Bone marrow (tissue), 2 donors: ENCODE data around the gene ANKRD39.

Experiments used
- DNase-seq, 2 donors: peaks; one replicate each; lab custom pipeline; 2025; lab: John Stamatoyannopoulos, UW

Gene ANKRD39

DNA sequence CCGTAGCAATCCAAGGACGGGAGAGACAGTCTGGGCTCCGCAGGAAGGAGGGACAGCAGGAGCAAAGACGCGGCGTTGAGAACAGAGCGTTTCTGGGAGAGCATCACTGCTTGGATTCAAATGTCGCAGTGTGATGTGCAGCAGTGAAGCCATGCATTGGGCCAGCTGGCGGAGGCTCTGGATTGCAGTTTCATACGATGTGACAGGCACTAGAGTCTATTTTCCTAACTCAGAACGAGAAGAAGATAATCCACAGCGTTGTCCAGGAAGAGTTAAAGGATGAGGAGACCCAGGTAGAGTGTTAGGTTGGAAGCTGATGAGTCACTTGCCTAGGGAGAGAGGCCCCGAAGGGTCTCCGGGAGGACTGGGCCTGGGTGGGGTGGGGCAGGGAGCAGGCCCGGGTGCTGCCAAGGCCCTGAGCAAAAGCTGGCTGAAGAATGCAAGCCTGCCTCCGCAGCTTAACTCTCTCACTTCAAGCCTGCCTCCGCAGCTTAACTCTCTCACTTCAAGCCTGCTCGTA is 29.7 kb upstream of the ANKRD39 start:
- no peak for DNase-seq

GRCh38 chr2:96885432-96886347 is 27.9 kb upstream of the ANKRD39 start:
- DNase-seq = no peak

- no peak for DNase-seq
Observed at GRCh38 chr2:96884299-96885094, 26.7 kb upstream of the ANKRD39 start.

DNA sequence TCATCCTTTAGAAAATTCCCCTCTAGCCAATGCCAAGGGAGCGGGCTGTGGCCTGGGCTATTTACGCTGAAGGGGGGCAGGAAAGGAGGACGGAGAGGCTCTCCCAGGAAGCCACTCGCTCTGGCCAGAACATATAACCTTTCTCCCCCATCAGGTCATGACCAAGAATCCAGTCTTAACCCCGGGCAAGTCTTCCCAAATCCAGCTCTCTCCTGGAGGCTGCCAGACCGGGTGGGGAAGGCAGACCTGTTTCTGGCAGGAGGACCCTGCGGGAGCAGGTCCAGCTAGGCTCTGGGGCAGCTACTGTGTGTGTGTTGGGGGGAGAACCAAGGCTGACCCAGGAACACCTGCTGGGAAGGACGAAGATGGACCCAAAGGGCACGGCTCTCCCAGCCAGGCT is 25.5 kb upstream of the ANKRD39 start:
- DNase-seq = no peak

GRCh38 chr2:96882906-96883305 is 25.1 kb upstream of the ANKRD39 start:
- DNase-seq = no peak

DNA sequence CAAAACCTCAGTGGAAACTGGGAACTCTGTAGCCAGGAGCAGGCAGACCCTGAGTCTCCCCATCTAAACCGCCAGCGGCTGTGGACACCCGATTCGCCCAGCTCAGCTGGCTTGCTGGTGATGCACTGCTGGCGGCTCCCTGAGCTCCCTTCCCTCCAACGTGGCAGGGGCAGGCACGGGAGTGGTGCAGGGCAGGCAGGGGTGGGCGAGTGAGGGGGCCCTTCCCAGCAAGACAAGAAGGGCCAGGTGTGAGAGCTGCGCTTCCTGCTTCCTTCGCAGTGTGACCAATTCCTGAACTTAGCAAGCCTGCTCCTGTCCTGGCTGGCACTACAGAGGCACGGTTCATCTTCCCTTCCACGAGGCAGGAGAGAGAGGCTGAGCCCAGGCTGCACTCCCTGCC is 24.4 kb upstream of the ANKRD39 start:
- DNase-seq = no peak

GRCh38 chr2:96881349-96882195 is 23.8 kb upstream of the ANKRD39 start:
- no peak for DNase-seq

GRCh38 chr2:96880891-96881273 is 23.1 kb upstream of the ANKRD39 start:
- DNase-seq = no peak

- no peak for DNase-seq
Observed at GRCh38 chr2:96879545-96880040, 21.8 kb upstream of the ANKRD39 start.

DNA sequence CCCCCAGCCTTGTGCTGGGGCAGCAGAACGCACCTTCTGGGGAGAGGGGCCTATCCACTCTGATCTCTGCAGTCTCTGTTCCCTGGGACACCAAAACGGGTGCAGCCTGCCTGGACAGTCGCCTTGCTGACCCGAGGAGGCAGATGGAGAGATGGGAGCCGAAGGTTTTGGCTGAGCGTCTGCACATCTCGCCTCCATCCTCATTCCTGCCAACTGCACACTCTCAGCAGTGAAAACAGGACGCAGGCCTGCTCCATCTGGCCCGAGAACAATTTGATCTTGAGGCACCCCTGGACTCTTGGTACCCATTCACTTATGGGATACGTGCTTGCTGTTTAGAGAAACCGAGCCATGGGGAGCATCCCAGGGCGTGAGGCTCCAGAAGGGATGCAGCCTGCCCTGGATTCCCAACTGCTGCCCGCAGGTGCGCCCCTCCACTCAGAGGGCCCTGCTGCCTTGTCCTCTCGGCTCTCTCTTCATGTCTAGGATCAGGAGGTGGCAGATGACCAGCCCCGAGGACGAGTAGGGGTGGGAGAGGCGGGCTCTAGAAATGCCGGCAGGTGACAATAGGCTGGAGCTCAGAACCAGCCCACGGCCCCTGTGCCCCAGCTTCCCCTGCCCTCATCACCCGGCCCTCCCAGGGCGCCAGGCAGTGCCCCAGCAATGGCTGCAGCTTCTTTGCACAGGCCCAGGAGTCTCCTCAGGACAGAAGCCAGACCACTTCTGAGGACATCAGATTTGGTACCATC is 21.2 kb upstream of the ANKRD39 start:
- DNase-seq = no peak

DNA sequence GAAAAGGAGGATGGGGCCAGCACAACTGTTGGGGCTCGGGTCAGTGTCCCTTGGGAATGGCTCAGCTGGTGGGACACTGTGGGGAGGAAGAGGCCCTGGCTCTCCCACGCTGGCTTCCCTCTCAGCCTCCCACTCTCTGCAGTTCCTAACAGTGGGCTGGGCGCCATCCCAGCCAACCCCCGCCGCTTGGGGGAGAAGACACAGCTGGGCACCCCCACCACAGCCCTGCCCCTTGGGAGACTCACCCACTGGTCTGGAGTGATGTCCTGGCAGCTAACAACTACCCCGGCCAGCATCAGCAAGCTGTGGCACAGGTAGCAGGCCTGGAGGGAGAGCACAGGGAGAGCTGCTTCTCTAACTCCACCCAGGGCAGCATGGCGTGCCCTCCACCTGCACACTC is 20.4 kb upstream of the ANKRD39 start:
- no peak for DNase-seq

- DNase-seq = no peak
Observed at GRCh38 chr2:96877631-96878092, 19.8 kb upstream of the ANKRD39 start.

- no peak for DNase-seq
Observed at GRCh38 chr2:96877042-96877451, 19.2 kb upstream of the ANKRD39 start.

DNA sequence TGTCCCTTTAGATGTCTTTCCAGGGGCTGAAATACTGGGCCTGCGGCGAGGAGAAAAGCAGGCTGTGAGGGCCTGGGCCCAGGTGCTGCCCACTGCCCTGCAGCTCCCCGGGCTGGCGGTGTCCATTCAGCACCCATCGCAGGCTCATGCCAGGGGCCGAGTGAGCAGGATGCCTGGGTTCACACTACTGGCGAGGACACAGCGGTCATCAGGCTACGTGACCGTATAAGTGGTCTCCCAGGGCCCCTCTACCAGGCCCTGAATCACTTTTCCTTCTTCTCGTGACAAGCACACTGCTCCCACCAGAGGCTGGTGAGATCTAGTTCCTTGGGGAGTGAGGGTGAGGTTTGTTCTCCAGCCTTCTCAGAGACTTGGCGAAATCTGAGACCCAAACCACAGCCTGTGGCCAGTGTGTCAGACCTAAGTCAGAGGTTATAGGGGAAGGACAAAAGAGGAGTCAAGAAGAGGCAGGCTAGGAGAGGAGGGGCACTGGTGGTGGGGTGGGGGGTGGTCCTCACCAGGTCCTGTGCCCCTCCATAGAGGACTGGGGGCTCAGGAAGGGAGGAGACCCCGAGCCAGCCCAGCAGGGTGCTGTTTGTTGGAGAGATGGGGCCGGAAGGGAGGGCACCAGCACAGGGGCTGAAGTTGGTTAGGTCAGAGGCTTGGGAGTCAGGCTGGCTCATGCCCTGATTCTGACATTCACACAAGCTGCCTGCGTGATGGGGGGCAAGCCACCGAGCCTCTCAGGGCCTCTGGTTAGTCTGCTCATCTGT is 18.6 kb upstream of the ANKRD39 start:
- DNase-seq = no peak

DNA sequence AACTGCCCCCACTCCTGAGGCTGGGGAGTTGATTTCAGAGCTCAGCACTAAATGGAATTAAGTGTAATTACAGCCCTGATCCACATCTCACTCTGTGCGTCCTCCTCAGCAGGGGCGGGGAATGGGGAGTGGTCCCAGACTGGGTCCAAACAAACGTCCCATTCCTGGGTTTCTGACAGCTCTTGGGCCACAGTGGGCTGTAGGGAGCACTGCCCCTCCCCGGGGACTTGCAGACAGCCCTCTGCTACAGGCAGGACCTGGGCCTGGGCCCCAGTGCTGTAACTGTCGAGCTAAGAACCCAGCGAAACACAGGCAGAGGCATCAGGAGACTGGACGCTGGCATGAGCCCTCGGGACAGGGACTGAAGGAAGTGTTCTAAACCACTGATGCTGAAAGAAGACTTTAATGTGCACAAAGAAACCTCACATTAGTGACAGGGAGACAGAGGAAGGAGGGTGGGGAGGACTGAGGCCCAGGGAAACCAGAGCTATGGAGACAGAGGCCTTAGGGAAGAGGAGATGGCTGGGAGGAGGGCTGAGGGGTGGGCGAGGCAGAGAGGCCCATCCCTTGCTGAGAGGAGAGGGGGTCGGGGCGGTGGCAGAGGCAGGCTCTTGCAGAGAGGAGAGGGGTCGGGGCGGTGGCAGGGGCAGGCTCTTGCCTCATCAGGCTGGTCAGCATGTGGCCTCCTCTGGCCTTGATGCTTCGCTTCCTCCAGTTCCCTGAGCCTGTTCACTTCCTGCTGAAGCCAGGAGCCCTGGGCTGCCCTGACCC is 17.9 kb upstream of the ANKRD39 start:
- DNase-seq = no peak

- no peak for DNase-seq
Observed at GRCh38 chr2:96874198-96874831, 16.5 kb upstream of the ANKRD39 start.

GRCh38 chr2:96873651-96874096 is 15.9 kb upstream of the ANKRD39 start:
- no peak for DNase-seq

GRCh38 chr2:96872591-96873349 is 15.0 kb upstream of the ANKRD39 start:
- DNase-seq = no peak
